NCI-H69 (cell line): ENCODE measurements around the gene TAC3.
"Not testable (repeated sequence)": the region's sequence is repeated elsewhere in the genome, so short reads cannot be mapped to it uniquely, and the experiment has no call there.

ENCODE experiments used
- DNase-seq: peaks from one replicate; lab custom pipeline; 2025; lab: John Stamatoyannopoulos, UW

TAC3 gene

GRCh38 chr12:57037264-57037663 is 20.9 kb upstream of the TAC3 start:
- DNase-seq = peak; percentile 33

DNA sequence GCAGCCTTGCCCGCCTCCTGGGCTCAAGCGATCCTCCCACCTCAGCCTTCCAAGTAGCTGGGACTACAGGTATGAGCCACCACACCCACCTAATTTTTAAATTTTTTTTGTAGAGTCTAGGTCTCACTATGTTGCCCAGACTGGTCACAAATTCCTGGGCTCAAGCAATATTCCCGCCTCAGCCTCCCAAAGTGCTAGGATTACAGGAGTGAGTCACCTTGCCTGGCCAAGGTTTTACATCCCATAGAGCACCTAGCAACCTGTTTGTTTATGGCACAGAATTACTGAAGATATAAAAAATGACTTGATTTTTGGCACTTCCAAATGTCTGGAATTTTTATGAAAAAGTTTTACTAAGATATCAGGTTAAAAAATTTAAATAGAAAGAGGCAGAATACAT is 17.1 kb upstream of the TAC3 start:
- DNase-seq = no peak

GRCh38 chr12:57031789-57032188 is 15.5 kb upstream of the TAC3 start:
- DNase-seq = peak; percentile 49

GRCh38 chr12:57031138-57031725 is 14.9 kb upstream of the TAC3 start:
- DNase-seq = peak; percentile 96

GRCh38 chr12:57029457-57029856 is 13.1 kb upstream of the TAC3 start:
- peak; percentile 85 for DNase-seq

DNA sequence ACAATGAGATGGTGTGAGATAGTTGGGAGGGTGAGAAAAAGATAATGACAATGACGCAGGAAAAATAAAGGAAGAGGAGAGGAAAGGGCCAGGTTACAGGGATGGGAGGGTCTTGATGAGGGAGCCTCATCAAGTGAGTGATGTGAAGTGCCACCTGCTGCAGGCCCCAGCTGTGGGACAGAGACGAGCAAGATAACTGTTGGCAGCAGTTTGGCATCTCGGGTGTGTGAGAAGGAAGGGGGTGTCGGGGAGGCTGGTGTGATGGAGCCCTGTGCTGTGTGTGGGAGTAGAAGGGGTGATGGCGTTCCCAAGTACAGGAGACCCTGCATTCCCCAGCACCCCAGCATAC is 11.4 kb upstream of the TAC3 start:
- DNase-seq = peak; percentile 42

DNA sequence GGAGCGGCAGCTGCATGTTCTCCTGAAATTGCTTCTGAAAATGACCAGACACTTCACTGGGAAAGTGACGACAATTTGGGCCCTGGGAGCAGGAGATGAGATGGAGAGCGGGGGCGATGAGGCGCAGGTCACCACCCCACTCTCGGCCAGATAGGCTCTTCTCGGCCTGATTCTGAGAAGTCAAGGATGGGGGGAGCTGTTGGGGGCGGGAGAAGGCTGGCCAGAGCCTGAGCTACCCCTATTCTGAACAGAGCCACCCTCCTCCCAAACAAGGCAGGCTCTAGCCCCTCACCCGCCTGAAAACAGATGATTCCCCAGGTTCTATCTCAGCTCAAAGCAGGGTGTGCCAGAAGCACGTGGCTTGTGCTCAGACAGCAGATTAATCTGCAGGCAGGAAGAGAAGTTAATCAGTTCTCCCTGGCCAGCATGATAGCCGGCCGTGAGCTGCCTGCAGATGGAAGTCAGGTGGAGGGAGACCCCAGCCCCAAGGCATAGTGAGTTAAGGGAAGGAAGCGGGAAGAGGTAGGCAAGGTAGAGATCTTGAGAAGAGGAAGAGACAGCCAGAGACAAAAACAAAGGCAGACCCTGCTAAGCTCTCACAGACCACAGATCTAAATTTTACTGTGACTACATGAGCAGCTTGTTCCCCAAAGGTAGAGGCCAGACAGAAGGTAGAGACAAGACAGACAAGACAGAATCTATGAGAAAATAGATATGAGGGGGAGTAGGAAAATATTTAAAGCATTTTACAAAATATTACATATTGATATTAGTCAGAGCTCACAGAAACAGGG is 10.9 kb upstream of the TAC3 start:
- DNase-seq = peak; percentile 50

DNA sequence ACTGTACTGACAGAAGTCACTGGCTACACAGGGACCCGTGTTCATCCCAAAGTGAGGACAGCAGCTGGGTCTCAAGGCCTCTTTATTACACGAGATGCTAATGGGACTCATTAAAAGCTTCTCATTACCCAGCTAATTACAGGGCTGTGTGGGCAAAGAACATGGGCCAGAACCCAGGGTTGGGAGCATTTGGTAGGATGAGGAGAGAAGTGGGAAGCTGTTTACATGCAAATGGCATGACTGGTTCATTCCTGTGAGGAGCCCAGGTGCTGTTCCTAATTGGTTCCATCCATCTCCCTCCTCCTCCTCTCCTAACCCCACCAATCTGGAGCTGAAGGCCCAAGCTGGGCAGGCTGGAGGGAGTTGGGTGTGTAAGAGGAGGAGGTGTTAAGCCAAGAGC is 8.9 kb upstream of the TAC3 start:
- peak; percentile 96 for DNase-seq

DNA sequence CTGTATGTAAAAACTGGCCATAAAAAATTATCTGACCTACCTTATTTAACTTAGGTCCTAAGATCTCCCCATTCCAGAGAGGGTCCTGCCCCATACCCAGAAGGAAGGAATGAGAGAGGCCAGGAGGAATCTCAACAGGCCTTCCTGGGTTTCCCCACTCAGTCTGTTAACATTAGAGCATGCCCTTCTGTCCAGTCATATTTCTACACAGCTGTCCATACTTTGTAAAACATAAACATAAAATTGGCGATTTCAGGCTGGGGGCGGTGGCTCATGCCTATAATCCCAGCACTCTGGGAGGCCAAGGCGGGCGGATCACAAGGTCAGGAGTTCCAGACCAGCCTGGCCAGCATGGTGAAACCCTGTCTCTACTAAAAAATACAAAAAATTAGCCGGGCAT is 6.0 kb upstream of the TAC3 start:
- DNase-seq = not testable (repeated sequence)

DNA sequence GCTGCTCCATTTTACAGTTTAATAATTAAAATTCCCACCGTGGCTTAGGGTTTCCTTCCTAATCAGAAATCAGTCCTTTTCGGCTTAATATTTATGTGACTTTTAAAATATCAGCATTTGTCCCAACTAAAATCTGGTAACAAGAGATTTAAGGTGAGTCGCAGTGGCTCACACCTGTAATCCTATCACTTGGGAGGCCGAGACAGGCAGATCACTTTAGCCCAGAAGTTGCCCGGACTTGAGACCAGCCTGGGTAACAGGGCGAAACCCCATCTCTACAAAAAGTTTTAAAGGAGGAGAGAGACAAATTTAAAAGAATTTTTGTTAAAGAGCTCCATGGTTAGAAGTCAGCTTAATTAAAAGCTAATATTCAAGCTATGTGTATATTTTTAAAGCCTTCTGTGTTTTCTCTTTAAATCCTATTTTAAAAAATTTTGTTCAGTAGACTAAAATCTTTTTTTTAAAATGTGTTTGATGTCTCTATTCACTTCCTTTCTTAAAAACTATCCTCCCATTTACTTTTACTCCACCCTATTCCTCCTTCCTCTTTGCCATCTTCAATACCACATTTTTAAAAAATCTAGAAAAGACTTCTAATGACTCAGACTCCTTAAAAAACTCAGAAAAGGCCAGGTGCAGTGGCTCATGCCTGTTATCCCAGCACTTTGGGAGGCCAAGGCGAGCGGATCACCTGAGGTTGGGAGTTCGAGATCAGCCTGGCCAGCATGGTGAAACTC is 3.8 kb upstream of the TAC3 start:
- DNase-seq = no peak

DNA sequence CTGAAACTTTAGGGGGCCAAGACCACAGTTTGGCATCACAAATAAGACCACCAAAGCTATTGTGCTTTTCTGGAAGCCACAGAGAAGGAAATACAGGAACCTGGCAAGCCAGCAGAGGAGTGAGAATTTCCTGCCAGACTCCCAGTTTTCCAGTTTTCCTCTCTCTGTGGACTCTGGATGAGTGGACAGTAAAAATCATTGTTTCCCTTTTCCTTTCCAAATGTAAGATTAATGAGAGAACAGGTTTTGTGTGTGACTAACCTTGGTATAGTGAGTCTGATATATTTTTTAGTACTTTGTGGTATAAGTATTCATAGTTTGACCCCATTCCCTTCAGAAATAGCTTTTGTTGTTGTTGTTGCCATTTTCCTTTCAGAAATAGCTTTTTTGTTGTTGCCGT is 2.6 kb upstream of the TAC3 start:
- no peak for DNase-seq

DNA sequence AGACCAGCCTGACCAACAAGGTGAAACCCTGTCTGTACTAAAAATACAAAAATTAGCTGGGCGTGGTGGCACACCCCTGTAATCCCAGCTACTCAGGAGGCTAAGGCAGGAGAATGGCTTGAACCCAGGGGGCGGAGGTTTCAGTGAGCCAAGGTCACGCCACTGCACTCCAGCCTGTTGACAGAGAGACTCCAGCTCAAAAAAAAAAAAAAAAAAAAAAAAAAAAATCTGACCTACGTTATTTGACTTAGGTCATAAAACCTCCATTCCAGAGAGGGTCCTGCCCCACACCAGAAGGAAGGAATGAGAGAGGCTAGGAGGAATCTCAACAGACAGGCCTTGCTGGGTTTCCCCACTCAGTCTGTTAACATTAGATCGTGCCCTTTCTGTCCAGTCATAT is 2.0 kb upstream of the TAC3 start:
- not testable (repeated sequence) for DNase-seq

GRCh38 chr12:57012600-57013465 is 3.5 kb downstream of the TAC3 start:
- DNase-seq = peak; percentile 20

DNA sequence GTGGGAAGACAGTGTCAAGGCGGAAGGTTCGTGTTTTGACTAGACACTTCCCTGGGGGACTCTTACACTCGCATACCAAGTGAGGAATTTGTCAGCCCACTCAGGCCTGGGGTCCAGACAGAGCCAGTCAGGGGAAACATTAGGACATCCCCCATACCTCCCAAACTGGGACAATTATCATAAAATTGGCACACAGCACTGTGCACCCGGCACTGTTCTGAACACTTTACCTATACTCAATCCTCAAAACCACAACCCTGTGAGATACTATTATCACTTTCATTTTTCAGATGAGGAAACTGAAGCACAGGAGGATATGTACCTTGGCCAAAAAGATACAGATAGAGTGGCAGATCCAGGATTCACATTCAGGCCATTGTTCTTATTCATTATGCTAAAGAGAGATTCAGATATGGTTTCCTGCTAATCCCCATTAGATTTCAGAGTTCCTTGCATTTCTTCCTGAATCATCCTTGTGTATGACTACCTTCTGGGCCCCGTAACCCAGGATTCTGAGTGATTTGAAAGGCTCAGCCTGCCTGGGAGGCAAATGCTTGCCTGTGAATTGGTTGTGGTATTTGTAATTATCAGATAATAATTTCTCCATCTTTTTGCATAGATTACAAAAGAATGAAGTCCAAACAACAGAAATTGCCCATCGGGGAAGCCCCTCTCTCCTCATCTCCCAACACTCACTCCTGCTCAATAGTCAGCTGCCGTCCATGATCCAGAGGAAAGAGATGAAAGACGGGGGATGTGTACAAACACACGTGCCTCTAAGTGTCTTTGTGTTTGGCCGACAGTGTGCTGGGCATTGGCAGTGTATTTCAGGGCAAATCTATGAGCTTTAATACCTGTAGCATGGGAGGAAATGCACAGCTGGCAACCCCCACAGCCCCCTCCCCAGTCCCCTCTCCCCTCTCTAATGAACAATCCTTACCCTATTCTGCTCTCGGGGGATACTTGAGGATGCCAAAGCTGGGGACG is 4.6 kb downstream of the TAC3 start:
- DNase-seq = peak; percentile 22

DNA sequence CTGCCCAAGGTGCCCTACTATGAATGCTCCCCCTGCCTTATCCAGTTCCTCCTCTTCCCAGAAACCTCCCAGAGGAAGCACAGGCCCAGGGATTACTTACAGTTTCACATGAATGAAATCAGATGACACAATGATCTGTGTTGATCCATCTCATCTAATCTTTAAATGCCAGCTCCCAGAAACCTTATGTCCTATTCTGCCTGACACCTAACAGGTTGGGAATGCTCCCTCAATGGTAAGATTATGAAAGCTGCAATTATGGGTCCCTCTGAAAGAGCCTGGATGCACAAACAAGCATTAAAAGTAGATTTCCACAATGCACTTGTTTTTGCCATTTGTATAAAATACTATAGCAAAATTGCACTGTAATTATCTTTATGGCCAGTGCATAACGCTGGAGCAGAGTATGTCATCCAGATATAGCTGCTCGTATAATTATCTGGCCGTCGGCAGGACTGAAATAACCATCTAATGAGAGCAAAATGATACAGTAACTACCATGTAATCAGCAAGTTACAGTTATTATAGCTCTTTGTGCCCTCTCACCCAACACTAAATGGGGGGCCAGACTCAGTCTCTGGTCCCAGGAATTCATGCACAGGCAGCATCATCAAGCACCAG is 5.6 kb downstream of the TAC3 start:
- peak; percentile 92 for DNase-seq

- DNase-seq = no peak
Observed at GRCh38 chr12:57009949-57010626, 6.2 kb downstream of the TAC3 start.

GRCh38 chr12:57008178-57008577 is 8.2 kb downstream of the TAC3 start:
- DNase-seq = peak; percentile 85

DNA sequence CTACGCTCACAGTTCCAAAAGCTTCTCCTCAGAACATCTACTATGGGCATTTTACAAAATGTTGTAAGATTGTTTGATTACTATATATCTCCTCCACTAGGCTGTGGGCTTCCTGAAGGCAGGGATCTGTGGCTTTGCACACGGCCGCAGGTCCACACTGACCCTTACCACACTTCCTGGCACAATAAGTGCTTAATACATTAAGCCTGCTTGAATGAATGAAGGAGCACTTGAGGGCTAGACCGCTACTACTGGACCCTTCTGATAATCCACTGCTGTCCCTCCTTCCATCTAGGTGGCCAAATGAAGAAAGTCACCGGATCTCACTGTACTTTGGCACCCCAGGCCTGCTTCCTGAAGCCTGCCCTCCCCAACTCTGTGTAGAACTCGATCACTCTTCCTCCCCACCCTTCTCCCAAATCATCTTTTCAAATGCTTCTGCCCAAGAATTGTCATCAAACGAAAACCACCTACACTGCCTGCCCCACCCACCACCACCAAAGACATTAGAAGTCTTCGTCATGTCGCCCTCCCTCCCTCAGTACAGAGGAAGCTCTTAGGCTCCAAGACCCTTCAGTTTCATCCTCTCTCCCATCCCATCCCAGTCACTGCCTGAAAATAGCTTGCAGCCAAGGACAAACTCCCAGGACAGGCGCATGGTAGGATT is 9.4 kb downstream of the TAC3 start:
- no peak for DNase-seq
